Measurements from ENCODE around the gene TMEM219. TPM values are rescaled to one million over a fixed set of nuclear protein-coding genes. Genes with fewer than 3 reads are reported as not detected.
A peak's percentile ranks its signal among the peaks of the same experiment; 100 is the strongest.
"Not testable (repeated sequence)": the region's sequence is repeated elsewhere in the genome, so short reads cannot be mapped to it uniquely, and the experiment has no call there.

The TMEM219 gene
- total and polyA plus RNA-seq, 5 donors: 79.7 to 97.4 (median 82.9) TPM

GRCh38 chr16:29951625-29952365 is 10.1 kb upstream of the TMEM219 start:
- Histone ChIP-seq H3K4me1 (ENCODE audit: control insufficient read depth, insufficient read depth, low read length) (no peaks in the 10 kb centered on the region), H3K9me3 (ENCODE audit: control insufficient read depth, low read length) (no peaks in the 10 kb centered on the region), H3K27ac (ENCODE audit: low read length) (no peak overlapping the region), H3K4me3 (ENCODE audit: low read length) (no peak overlapping the region), H3K27me3 (ENCODE audit: control insufficient read depth, insufficient read depth) (no peaks in the 10 kb centered on the region)
- no peak for ATAC-seq
- intact Hi-C loops (cut with DNase I): no loop called here
- no peak for DNase-seq
- WGBS: 86% methylated on average over 8 of the region's 8 CpGs

- Histone ChIP-seq H3K27ac (ENCODE audit: low read length) (no peak overlapping the region), H3K9me3 (ENCODE audit: control insufficient read depth, low read length) (no peaks in the 10 kb centered on the region), H3K4me3 (ENCODE audit: low read length) (no peak overlapping the region), H3K27me3 (ENCODE audit: control insufficient read depth, insufficient read depth) (no peaks in the 10 kb centered on the region), H3K4me1 (ENCODE audit: control insufficient read depth, insufficient read depth, low read length) (no peaks in the 10 kb centered on the region)
- intact Hi-C loops (cut with DNase I): no loop called here
- 90% methylated on average over 5 of the region's 5 CpGs for WGBS
- ATAC-seq (no peak), DNase-seq (no peak)
Observed at GRCh38 chr16:29958756-29959155, 3.1 kb upstream of the TMEM219 start.

GRCh38 chr16:29959293-29959692 is 2.6 kb upstream of the TMEM219 start:
- H3K9me3 ChIP-seq (ENCODE audit: control insufficient read depth, low read length): no peaks in the 10 kb centered on the region
- no peak overlapping the region for H3K4me3 ChIP-seq (ENCODE audit: low read length)
- DNase-seq: no peak
- WGBS: 81% methylated on average over 9 of the region's 9 CpGs
- H3K27me3 ChIP-seq (ENCODE audit: control insufficient read depth, insufficient read depth): no peaks in the 10 kb centered on the region
- no peak for ATAC-seq
- intact Hi-C loops (cut with DNase I): no loop called here
- H3K27ac ChIP-seq (ENCODE audit: low read length): no peak overlapping the region
- H3K4me1 ChIP-seq (ENCODE audit: control insufficient read depth, insufficient read depth, low read length): no peaks in the 10 kb centered on the region

GRCh38 chr16:29959821-29960220 is 2.1 kb upstream of the TMEM219 start:
- H3K9me3 ChIP-seq (ENCODE audit: control insufficient read depth, low read length); H3K27me3 ChIP-seq (ENCODE audit: control insufficient read depth, insufficient read depth); H3K27ac ChIP-seq (ENCODE audit: low read length); H3K4me3 ChIP-seq (ENCODE audit: low read length); H3K4me1 ChIP-seq (ENCODE audit: control insufficient read depth, insufficient read depth, low read length); DNase-seq; ATAC-seq: not testable (repeated sequence)
- WGBS: 92% methylated on average over 4 of the region's 4 CpGs
- intact Hi-C loops (cut with DNase I): loop anchor here in 2 of 4 donors (2.0 to 5.0 kb wide), 2 partner anchors 33 kb away; partner anchors contain the start of gene KCTD13 (in 2 of the 2)

- peak overlapping the region; percentile 80 for H3K4me3 ChIP-seq (ENCODE audit: low read length)
- H3K9me3 ChIP-seq (ENCODE audit: control insufficient read depth, low read length): no peaks in the 10 kb centered on the region
- H3K4me1 ChIP-seq (ENCODE audit: control insufficient read depth, insufficient read depth, low read length): no peaks in the 10 kb centered on the region
- no peaks in the 10 kb centered on the region for H3K27me3 ChIP-seq (ENCODE audit: control insufficient read depth, insufficient read depth)
- ATAC-seq (no peak), DNase-seq (no peak)
- intact Hi-C loops (cut with DNase I): loop anchor here in 2 of 4 donors (2.0 to 5.0 kb wide), 2 partner anchors 34 kb away; partner anchors contain the start of gene KCTD13 (in 2 of the 2)
- WGBS: 51% methylated on average over 10 of the region's 10 CpGs
- H3K27ac ChIP-seq (ENCODE audit: low read length): peak overlapping the region; percentile 60
Observed at GRCh38 chr16:29961127-29961478, 776 bp upstream of the TMEM219 start.

- H3K4me3 ChIP-seq (ENCODE audit: low read length): peak overlapping the region; percentile 80
- ATAC-seq (peak; percentile 69 to 79), DNase-seq (peak; percentile 20 to 62 (median 43))
- 7% methylated on average over 18 of the region's 18 CpGs for WGBS
- no peaks in the 10 kb centered on the region for H3K9me3 ChIP-seq (ENCODE audit: control insufficient read depth, low read length)
- H3K4me1 ChIP-seq (ENCODE audit: control insufficient read depth, insufficient read depth, low read length): no peaks in the 10 kb centered on the region
- intact Hi-C loops (cut with DNase I): loop anchor here in 1 of 4 donors (5.0 kb wide), 1 partner anchor 35 kb away; the partner anchor contains the start of gene KCTD13
- no peaks in the 10 kb centered on the region for H3K27me3 ChIP-seq (ENCODE audit: control insufficient read depth, insufficient read depth)
- H3K27ac ChIP-seq (ENCODE audit: low read length): peak overlapping the region; percentile 95
Observed at GRCh38 chr16:29962344-29962994, 590 bp downstream of the TMEM219 start.

- ATAC-seq: no peak
- DNase-seq: peak in 2 of 3 donors; percentile 58 to 60
- H3K4me1 ChIP-seq (ENCODE audit: control insufficient read depth, insufficient read depth, low read length): no peaks in the 10 kb centered on the region
- no peaks in the 10 kb centered on the region for H3K9me3 ChIP-seq (ENCODE audit: control insufficient read depth, low read length)
- H3K27me3 ChIP-seq (ENCODE audit: control insufficient read depth, insufficient read depth): no peaks in the 10 kb centered on the region
- whole genome bisulfite sequencing: 77% methylated on average over 14 of the region's 14 CpGs
- intact Hi-C loops (cut with DNase I): loop anchor here in 1 of 4 donors (5.0 kb wide), 1 partner anchor 36 kb away; the partner anchor contains the start of gene KCTD13
- H3K27ac ChIP-seq (ENCODE audit: low read length): peak overlapping the region; percentile 95
- H3K4me3 ChIP-seq (ENCODE audit: low read length): peak overlapping the region; percentile 80
Observed at GRCh38 chr16:29963021-29963743, 1.3 kb downstream of the TMEM219 start.

- H3K9me3 ChIP-seq (ENCODE audit: control insufficient read depth, low read length): no peaks in the 10 kb centered on the region
- 94% methylated on average over 4 of the region's 4 CpGs for WGBS
- intact Hi-C loops (cut with DNase I): no loop called here
- ATAC-seq (no peak), DNase-seq (no peak)
- no peak overlapping the region for H3K27ac ChIP-seq (ENCODE audit: low read length)
- no peaks in the 10 kb centered on the region for H3K4me1 ChIP-seq (ENCODE audit: control insufficient read depth, insufficient read depth, low read length)
- H3K4me3 ChIP-seq (ENCODE audit: low read length): no peak overlapping the region
- H3K27me3 ChIP-seq (ENCODE audit: control insufficient read depth, insufficient read depth): no peaks in the 10 kb centered on the region
Observed at GRCh38 chr16:29968205-29968604, 6.3 kb downstream of the TMEM219 start.

GRCh38 chr16:29971304-29971703 is 9.4 kb downstream of the TMEM219 start:
- DNase-seq (peak in 1 of 3 donors; percentile 39), ATAC-seq (no peak)
- Histone ChIP-seq H3K27me3 (ENCODE audit: control insufficient read depth, insufficient read depth) (no peaks in the 10 kb centered on the region), H3K4me3 (ENCODE audit: low read length) (no peak overlapping the region), H3K9me3 (ENCODE audit: control insufficient read depth, low read length) (no peaks in the 10 kb centered on the region), H3K4me1 (ENCODE audit: control insufficient read depth, insufficient read depth, low read length) (peaks cover 9% of the 10 kb centered on the region), H3K27ac (ENCODE audit: low read length) (no peak overlapping the region)
- intact Hi-C loops (cut with DNase I): no loop called here
- 89% methylated on average over 8 of the region's 8 CpGs for WGBS

- intact Hi-C loops (cut with DNase I): no loop called here
- ATAC-seq (no peak), DNase-seq (no peak)
- WGBS: 100% methylated on average over 1 of the region's 1 CpG
- no peak overlapping the region for H3K27ac ChIP-seq (ENCODE audit: low read length)
- peaks cover 11% of the 10 kb centered on the region for H3K4me1 ChIP-seq (ENCODE audit: control insufficient read depth, insufficient read depth, low read length)
- H3K4me3 ChIP-seq (ENCODE audit: low read length): no peak overlapping the region
- no peaks in the 10 kb centered on the region for H3K9me3 ChIP-seq (ENCODE audit: control insufficient read depth, low read length)
- H3K27me3 ChIP-seq (ENCODE audit: control insufficient read depth, insufficient read depth): no peaks in the 10 kb centered on the region
Observed at GRCh38 chr16:29972500-29972899, 10.6 kb downstream of the TMEM219 start.

- no peak overlapping the region for H3K4me3 ChIP-seq (ENCODE audit: low read length)
- H3K9me3 ChIP-seq (ENCODE audit: control insufficient read depth, low read length): no peaks in the 10 kb centered on the region
- H3K27ac ChIP-seq (ENCODE audit: low read length): no peak overlapping the region
- WGBS: 58% methylated on average over 6 of the region's 6 CpGs
- peaks cover 11% of the 10 kb centered on the region for H3K4me1 ChIP-seq (ENCODE audit: control insufficient read depth, insufficient read depth, low read length)
- no peaks in the 10 kb centered on the region for H3K27me3 ChIP-seq (ENCODE audit: control insufficient read depth, insufficient read depth)
- ATAC-seq: no peak
- no peak for DNase-seq
- intact Hi-C loops (cut with DNase I): no loop called here
Observed at GRCh38 chr16:29972992-29973383, 11.1 kb downstream of the TMEM219 start.
